Activated T-cell treated with anti-CD3 and anti-CD28 coated beads, Interleukin-2, amount 50 U/mL, for 1 hour (primary cell): ENCODE results near the gene MEG3.
"Not testable (repeated sequence)": the region's sequence is repeated elsewhere in the genome, so short reads cannot be mapped to it uniquely, and the experiment has no call there.

ENCODE experiments used
- DNase-seq: peaks from one replicate; pipeline ENCODE4 v3.0.0-alpha.2; 2020

Gene MEG3

GRCh38 chr14:100816950-100817901 lies 8.7 kb upstream of the MEG3 start:
- DNase-seq, result no peak

DNA sequence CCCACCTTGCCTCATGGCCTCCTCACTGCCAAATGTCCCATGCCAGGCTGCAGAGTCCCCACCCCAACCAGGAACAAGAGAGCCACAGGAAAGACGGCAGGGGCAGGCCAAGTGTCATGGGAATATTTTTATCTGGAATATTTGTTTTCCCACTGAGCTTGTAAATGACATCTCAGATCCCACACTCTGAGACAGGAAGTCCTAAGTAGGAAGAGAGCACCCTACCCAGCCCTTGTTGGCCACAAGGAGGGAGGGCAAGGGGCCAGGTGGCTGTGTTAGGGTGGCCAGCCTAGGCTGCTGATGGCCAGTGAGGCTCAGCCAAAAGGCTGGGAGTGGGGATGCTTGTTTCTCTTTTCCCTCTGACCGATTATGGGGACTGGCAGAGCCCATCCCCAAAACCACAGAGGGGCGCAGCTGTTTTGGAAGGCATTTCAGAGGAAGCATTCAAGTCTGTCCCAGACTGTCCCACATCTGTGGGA lies 7.7 kb upstream of the MEG3 start:
- DNase-seq, result no peak

DNA sequence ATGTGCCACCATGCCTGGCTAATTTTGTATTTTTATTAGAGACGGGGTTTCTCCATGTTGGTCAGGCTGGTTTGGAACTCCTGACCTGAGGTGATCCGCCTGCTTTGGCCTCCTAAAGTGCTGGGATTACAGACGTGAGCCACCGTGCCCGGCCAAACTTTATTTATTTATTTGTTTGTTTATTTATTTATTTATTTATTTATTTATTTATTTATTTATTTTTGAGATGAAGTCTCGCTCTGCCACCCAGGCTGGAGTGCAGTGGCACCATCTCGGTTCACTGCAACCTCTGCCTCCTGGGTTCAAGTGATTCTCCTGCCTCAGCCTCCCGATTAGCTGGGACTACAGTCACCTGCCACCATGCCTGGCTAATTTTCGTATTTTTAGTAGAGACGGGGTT lies 7.0 kb upstream of the MEG3 start:
- not testable (repeated sequence) for DNase-seq

DNA sequence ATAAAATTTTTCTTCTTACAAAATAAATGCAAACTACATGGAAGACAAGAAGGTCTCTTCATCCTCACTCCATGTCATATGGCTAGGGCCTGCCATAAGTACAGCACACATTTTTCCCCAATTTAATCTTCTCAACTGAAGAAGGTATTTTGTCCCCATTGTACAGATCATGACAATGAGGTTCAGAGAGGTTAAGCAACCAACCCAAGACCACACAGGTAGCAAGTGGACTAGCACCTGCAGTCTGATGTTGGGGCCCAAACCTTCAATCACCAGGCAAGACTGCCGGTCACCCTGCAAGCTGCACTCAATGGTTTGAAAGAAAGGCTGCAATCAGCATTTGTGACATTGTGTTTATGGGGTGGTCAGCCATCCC lies 6.5 kb upstream of the MEG3 start:
- no peak for DNase-seq

- DNase-seq, result no peak
These were observed 6.0 kb upstream of the MEG3 start for GRCh38 chr14:100819829-100820475.

DNA sequence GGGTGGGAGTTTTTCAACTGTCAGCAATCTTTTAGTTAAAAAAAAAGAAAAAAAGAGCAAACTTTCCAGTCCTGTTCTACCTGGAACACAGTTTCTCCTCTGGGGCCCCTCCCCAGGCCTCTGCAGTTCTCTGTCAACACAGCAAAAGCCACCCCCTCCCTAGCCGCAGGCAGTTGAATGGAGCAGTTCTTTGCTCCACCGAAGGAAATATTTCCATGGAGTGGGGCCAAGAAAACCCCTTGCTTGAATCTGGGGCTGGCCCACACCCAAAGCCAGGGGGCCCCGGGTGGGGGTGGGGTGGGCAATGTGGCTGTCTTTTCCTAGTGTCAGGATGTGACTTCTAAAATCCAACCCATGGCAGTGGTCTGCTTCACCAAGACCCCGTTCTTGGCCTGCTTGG lies 5.0 kb upstream of the MEG3 start:
- no peak for DNase-seq

- DNase-seq, result no peak
These were observed 3.9 kb upstream of the MEG3 start for GRCh38 chr14:100822013-100822412.

- no peak for DNase-seq
These were observed 3.2 kb upstream of the MEG3 start for GRCh38 chr14:100822532-100823296.

GRCh38 chr14:100823413-100824080 lies 2.4 kb upstream of the MEG3 start:
- no peak for DNase-seq

- DNase-seq, result no peak
These were observed 1.8 kb upstream of the MEG3 start for GRCh38 chr14:100824091-100824551.

- no peak for DNase-seq
These were observed 811 bp upstream of the MEG3 start for GRCh38 chr14:100824901-100825712.

GRCh38 chr14:100826391-100827100 lies 628 bp downstream of the MEG3 start:
- DNase-seq, result no peak

GRCh38 chr14:100827101-100828021 lies 1.4 kb downstream of the MEG3 start:
- DNase-seq, result no peak

DNA sequence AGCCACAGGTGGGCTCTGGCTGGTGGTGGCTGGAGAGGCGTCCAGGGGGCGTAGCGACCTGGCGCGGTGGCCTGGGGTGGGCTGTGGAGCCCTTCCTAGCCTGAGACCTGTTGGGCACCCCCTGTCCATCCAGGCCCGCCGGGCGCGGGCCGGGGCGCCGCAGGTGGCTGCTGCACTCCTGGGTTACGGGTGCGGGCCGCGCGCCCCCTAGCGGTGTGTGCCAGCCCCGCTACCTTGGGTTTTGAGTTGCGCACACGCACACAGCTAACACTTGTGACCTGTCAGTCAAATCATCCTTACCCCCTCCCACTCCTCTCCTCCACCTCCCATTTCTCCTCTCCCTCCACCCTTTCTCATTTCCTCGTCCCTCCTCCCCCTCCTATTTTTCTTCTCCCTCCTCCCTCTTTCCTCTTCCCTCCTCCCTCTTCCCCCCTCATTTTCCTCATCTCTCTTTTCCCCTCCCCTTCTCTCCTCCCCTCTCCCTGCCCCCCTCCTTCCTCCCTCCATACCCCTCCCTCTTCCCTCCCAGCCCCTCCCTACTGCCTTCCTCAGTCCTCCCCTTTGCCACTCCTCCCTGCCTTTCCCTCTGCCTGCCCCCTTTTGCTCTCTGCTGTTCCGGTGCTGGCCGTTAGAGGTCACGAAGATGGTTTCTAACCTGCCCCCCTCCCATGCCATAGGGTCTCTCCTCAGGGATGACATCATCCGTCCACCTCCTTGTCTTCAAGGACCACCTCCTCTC lies 2.3 kb downstream of the MEG3 start:
- DNase-seq, result no peak

- DNase-seq, result no peak
These were observed 4.8 kb downstream of the MEG3 start for GRCh38 chr14:100830681-100831080.

- no peak for DNase-seq
These were observed 6.5 kb downstream of the MEG3 start for GRCh38 chr14:100832311-100832960.

- no peak for DNase-seq
These were observed 8.3 kb downstream of the MEG3 start for GRCh38 chr14:100834082-100834793.
